A549 treated with Mapracorat at 1 μM for 4 hours (cell line): ENCODE measurements around the gene ATF7. TPM values are rescaled to one million over a fixed set of nuclear protein-coding genes. Genes with fewer than 3 reads are reported as not detected.

Experiments
- total RNA-seq: library from RNA; stranded (reverse); fragments of 200-300 nt; extraction: Qiagen RNA extraction; gene quantifications from 5 replicates; pipeline ENCODE4 v1.2.3, GENCODE V29; 2022

The ATF7 gene
- total RNA-seq, result 16.4 to 21.1 TPM (median 17.4 TPM) in 5 replicates

DNA sequence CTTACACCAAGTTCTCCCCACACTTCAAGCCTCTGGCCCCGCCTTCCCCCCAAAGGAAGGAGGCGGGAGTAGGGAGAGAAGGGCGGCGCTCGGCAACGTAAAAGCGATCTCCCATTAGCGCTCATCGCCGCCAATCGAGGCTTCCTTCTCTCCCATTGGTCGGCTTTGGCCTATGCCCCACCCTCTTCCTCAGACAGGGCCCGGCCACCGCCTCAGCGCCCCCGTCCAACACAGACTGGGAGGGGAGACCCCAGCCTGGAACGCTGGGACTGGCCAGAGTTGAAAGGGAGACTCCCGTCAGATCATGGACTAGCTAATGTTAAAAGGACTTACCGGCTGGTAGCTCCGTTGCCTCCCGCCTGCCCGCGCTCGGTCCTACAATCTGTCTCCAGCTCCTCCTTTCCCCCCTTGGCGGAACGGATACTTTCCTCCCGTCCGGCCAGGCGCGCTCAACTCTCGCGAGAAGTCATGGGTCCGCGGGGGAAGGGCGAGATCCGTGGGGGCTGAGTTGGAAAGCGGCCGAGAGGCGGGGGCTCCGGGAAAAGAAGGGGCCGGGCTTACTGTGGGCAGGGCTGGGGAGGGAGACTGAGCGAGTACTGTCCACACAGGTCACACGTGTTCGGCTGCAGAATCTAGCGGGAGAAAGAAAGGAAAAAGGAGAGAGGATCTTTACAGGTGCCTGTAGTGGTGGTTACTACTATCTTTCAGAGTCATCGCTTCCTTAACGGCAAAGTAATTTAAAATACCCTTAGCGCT is at the start of gene ATF7:
TSS of gene ATF7 (minus strand) at position 437 of the 756 bp plus-strand sequence. CDS start 25,382 bp downstream, outside the sequence.

DNA sequence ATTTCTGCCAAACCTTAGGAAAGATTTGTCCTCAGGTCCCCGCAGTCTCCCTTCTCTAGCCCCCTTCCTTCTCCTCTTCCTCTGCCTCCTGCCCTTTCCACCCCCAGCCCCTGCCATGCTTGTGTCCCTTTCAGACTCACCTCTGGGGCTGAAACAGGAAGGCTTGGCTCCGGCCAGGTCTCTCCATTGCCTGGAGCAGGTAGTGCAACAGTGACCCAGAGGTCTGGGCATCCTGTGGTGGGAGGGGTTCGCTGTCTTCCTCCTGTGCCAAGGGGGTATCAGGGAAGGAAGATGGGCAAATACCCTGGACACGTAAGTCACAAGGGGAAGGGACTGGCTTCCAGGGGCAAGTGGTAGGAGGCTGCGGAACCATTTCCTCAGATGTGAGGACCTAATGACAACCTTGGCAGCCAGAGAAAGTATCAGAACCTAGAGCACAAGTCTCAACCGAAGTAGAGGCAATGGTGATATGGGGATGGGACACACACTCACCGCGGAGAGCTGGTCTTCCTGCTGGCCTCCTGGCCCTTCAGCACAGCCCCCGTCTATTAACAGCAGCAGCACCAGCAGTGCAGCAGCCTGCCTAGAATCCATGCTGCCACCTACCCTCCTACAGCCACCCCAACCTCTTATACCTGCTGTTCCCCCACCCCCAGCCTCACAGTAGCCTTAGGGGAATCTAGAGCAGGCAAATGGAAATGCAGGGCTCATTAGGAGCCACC is 119.1 kb downstream of the ATF7 start, which contains the start of gene NPFF:
TSS of gene NPFF (minus strand) at position 604 of the 722 bp plus-strand sequence. CDS start at position 594, 10 bp downstream.

DNA sequence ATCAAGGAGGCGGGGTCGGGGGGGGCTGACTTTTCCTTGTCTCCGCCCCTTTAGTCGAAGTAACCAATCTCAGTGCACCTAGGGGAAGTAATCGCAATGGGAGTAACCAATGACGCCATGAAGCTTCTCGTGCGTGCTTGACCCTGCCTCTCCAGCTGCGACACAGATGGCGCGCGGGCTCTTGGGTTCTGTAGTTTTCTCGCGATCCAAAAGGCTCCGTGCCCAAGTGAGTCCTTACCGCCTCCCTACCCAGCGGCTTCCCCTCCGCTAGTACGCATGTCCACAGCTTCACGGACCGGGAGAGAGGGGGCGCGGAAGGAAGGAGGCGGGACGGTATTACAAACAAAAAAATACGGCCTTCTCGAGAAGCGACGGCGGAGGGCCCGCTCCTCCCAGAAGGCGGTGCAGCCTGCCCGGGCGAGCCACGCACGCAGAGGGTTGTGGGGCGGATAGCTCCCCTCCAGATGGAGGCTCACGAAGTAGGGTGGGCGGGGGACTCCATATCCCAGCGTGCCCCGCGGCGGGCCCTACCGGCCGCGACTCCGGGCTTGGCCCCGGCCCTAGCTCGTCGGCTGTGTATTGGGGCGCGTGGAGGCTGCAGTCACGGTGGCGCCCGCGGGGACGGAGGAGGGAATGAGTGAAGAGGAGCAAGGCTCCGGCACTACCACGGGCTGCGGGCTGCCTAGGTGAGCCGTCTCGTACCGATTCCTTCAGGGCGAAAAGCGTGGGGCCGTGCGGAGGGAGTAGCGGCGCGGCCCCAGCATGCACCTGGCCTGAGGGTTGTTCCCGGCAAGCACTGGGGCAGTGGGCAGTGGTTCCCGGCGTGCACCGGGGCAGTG is 125.2 kb downstream of the ATF7 start, which contains the start of gene TARBP2:
TSS of gene TARBP2 (plus strand) at position 508 of the 839 bp plus-strand sequence. CDS start at position 634, 126 bp downstream.

DNA sequence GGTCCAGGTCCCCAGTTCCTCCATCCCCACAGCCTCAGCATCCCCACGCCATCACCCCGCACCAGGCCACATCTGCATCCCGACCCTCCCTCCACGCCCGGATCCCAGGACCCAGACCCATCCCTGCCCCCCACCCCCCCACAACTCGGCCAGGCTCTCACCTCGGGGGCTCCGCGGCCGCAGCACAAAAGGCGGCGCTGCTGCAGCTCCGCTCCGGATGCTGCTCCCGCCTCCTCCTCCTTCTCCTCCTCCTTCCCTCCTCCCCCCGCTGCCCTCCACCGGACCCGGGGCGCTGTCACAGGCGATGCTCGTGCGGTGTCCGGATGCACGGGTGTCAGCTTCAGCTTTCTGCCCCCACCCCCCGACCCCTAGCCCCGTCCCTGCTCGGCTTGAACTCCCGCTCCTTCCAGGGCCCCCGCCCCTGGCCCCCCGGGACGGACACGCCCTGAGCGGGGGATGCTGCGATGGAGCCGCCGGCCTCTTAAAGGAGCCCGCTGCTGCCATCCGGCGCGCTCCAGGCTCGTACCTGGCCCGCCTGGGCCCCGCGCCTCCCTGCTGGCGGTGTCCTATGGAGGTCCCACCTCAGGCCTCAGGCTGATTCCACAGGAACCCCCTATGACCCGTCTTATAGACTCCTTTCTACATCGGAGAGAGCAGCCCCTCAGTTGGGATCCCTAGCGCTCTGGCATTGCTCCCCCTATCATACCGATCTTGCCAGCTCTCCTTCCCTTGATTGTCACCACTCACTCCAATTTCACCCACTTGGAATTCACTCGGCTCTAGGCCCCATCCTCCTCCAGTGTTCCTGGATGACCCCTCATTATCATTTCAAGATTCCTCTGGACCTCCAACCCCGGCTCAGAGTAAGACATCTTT is 126.7 kb downstream of the ATF7 start, which contains the start of gene MAP3K12:
TSS of gene MAP3K12 (minus strand) at position 193 of the 876 bp plus-strand sequence. CDS start 12,067 bp downstream, outside the sequence.

Other genes with a start within 250 kb of the ATF7 start
- gene SP1, start 246.2 kb downstream of the ATF7 start, total RNA-seq, result 18.4 to 25.2 TPM (median 20.4 TPM) in 5 replicates
- 0.67 to 1.8 TPM (median 1.2 TPM) in 5 replicates for gene AMHR2, start 202.5 kb downstream of the ATF7 start, total RNA-seq
- 286 to 362 TPM (median 330 TPM) in 5 replicates for gene PRR13, start 184.6 kb downstream of the ATF7 start, total RNA-seq
- gene PCBP2, start 174.3 kb downstream of the ATF7 start, total RNA-seq, result 590 to 639 TPM (median 617 TPM) in 5 replicates
- 10.8 to 16.6 TPM (median 13.1 TPM) in 5 replicates for gene MAP3K12, start 126.9 kb downstream of the ATF7 start, total RNA-seq
- gene TARBP2, start 125.1 kb downstream of the ATF7 start, total RNA-seq, result 40.4 to 57.8 TPM (median 53.9 TPM) in 5 replicates
- gene NPFF, start 118.9 kb downstream of the ATF7 start, total RNA-seq, result not detected in 5 replicates
- 639 to 703 TPM (median 667 TPM) in 5 replicates for gene ATP5MC2, start 49.7 kb upstream of the ATF7 start, total RNA-seq
- gene CALCOCO1, start 101.1 kb upstream of the ATF7 start, total RNA-seq, result 16.9 to 21.0 TPM (median 18.6 TPM) in 5 replicates
- not detected in 5 replicates for gene CISTR, start 125.6 kb upstream of the ATF7 start, total RNA-seq